Endothelial cell of umbilical vein (primary cell): ENCODE results near the gene NR6A1. TPM values are rescaled to one million over a fixed set of nuclear protein-coding genes. Genes with fewer than 3 reads are reported as not detected.

Experiments used
- BruUV-seq: library from RNA; stranded (reverse); fragments of 400-500 nt; replicated peaks from 2 replicates; lab custom pipeline; 2021; lab: Mats Ljungman, UMichigan
- CTCF ChIA-PET: fragments of 300-600, 350-600 bp; sonication (Branson Sonifier 250); formaldehyde crosslinking; loops from one replicate; lab custom pipeline; 2021; ENCODE audit warnings: antibody characterized with exemption, inconsistent platforms; lab: Charles Lee
- POLR2A ChIA-PET: fragments of 300-600, 350-600 bp; sonication (Branson Sonifier 250); formaldehyde crosslinking; loops from one replicate; lab custom pipeline; 2021; ENCODE audit warnings: antibody characterized with exemption, inconsistent platforms; lab: Charles Lee
- DNase-seq: peaks from one replicate; pipeline ENCODE4 v3.0.0-alpha.2; 2011; ENCODE audit warnings: low read depth, low spot score
- FAIRE-seq: peaks from 2 replicates; lab custom pipeline; 2011; peaks lifted over from hg19 to GRCh38; lab: Jason Lieb, UNC
- H2AFZ ChIP-seq: 2 replicates; pipeline ENCODE4 v1.6.0; 2012; ENCODE audit warnings: low read depth, low read length, control low read depth, inconsistent platforms
- H3K27ac ChIP-seq: 2 replicates; pipeline ENCODE4 v1.5.1; 2011; ENCODE audit warnings: low read depth, mild to moderate bottlenecking, control low read depth, low read length, moderate library complexity; ENCODE audit not compliant: insufficient read depth
- H3K27me3 ChIP-seq, 2 experiments: 2 replicates each; pipeline versions ENCODE4 v1.6.0 to v1.6.1; 2011; ENCODE audit warnings: low read length in 2 of 2, mixed read lengths in 1 of 2; ENCODE audit not compliant: control insufficient read depth in 2 of 2, insufficient read depth in 2 of 2
- H3K36me3 ChIP-seq, 2 experiments: 2 replicates in 1 of 2; 3 replicates in 1 of 2; pipeline ENCODE4 v1.5.1; 2011; ENCODE audit warnings: low read length in 2 of 2, mild to moderate bottlenecking in 1 of 2, moderate library complexity in 1 of 2; ENCODE audit not compliant: control insufficient read depth in 2 of 2, insufficient read depth in 2 of 2; ENCODE audit errors: extremely low read depth in 1 of 2
- H3K4me1 ChIP-seq: 3 replicates; pipeline ENCODE4 v1.5.1; 2011; ENCODE audit warnings: mild to moderate bottlenecking, low read length; ENCODE audit not compliant: control insufficient read depth, insufficient read depth; ENCODE audit errors: extremely low read depth
- H3K4me2 ChIP-seq: 2 replicates; pipeline ENCODE4 v1.6.1; 2011; ENCODE audit warnings: low read length, control low read depth, mixed read lengths; ENCODE audit not compliant: insufficient read depth
- H3K4me3 ChIP-seq, 3 experiments: fragments of 200-600 bp in 1 of 3; sonication (generic), shearing (Covaris generic) in 1 of 3; replicated peaks in 1 of 3; 2 replicates each; pipeline ENCODE4 v1.5.1; 2011 to 2016; ENCODE audit warnings: control low read depth in 3 of 3, low read length in 3 of 3, mild to moderate bottlenecking in 2 of 3, inconsistent platforms in 1 of 3, low read depth in 1 of 3, moderate library complexity in 1 of 3; ENCODE audit not compliant: insufficient read depth in 1 of 3
- H3K79me2 ChIP-seq: 2 replicates; pipeline ENCODE4 v1.6.0; 2012; ENCODE audit warnings: low read length, inconsistent platforms; ENCODE audit not compliant: control insufficient read depth, insufficient read depth
- H3K9ac ChIP-seq: replicated peaks from 2 replicates; pipeline ENCODE3; 2011; ENCODE audit warnings: low read length, control low read depth; ENCODE audit not compliant: insufficient read depth; ENCODE audit errors: extremely low read depth
- H3K9me1 ChIP-seq: replicated peaks from 3 replicates; pipeline ENCODE4 v1.6.0; 2011; ENCODE audit warnings: mild to moderate bottlenecking, low read length; ENCODE audit not compliant: control insufficient read depth, insufficient read depth; ENCODE audit errors: extremely low read depth
- H3K9me3 ChIP-seq: replicated peaks from 2 replicates; pipeline ENCODE4 v1.5.1; 2012; ENCODE audit warnings: low read length, inconsistent platforms; ENCODE audit not compliant: control insufficient read depth, insufficient read depth
- H4K20me1 ChIP-seq: replicated peaks from 2 replicates; pipeline ENCODE3; 2011; ENCODE audit warnings: mild to moderate bottlenecking, low read length; ENCODE audit not compliant: control insufficient read depth, insufficient read depth; ENCODE audit errors: extremely low read depth
- EZH2 ChIP-seq: IDR thresholded peaks from 2 replicates; pipeline ENCODE4 v1.6.1; 2012; ENCODE audit warnings: borderline replicate concordance, low read depth, mild to moderate bottlenecking, moderate library complexity, low read length, inconsistent platforms; ENCODE audit not compliant: severe bottlenecking
- FOS ChIP-seq: IDR thresholded peaks from 2 replicates; pipeline ENCODE4 v1.6.1; 2011; ENCODE audit warnings: mild to moderate bottlenecking, low read length, moderate library complexity, borderline replicate concordance; ENCODE audit not compliant: insufficient read depth
- GATA2 ChIP-seq: IDR thresholded peaks from 2 replicates; pipeline ENCODE4 v1.7.0; 2011; ENCODE audit warnings: low read depth, mild to moderate bottlenecking, moderate library complexity, mixed read lengths, low read length; ENCODE audit not compliant: insufficient read length, insufficient read depth
- JUN ChIP-seq: IDR thresholded peaks from 2 replicates; pipeline ENCODE4 v1.6.1; 2011; ENCODE audit warnings: borderline replicate concordance, low read depth; ENCODE audit not compliant: insufficient read length, insufficient read depth
- MAX ChIP-seq: IDR thresholded peaks from 2 replicates; pipeline ENCODE4 v1.6.1; 2011; ENCODE audit not compliant: insufficient read depth, insufficient read length
- MYC ChIP-seq: IDR thresholded peaks from one replicate; pipeline ENCODE4 v1.6.1; 2011; ENCODE audit warnings: mild to moderate bottlenecking, low read depth, low read length
- POLR2A ChIP-seq: IDR thresholded peaks from 2 replicates; pipeline ENCODE4 v1.6.1; 2012; ENCODE audit warnings: low read depth, mild to moderate bottlenecking, control low read depth, low read length
- POLR2AphosphoS5 ChIP-seq: IDR thresholded peaks from 2 replicates; pipeline ENCODE4 v1.6.1; 2012; ENCODE audit warnings: low read depth, mild to moderate bottlenecking, control low read depth, low read length, moderate library complexity; ENCODE audit not compliant: insufficient read depth
- dilution Hi-C: fragments of 300-500 bp; cut with MboI; formaldehyde crosslinking; loops from one replicate; pipeline ENCODE4 v1.15.0; 2019; ENCODE audit warnings: low sequenced_read_pairs; ENCODE audit not compliant: extremely low pct_ligation_motif_present
- intact Hi-C: fragments of 100-400 bp; cut with micrococcal nuclease; formaldehyde crosslinking; loops from one replicate; pipeline ENCODE4 v1.10.0; 2022
- polyA plus RNA-seq, 4 experiments: library from polyadenylated mRNA; depleted of rRNA in 3 of 4; stranded (reverse) in 3 of 4; unstranded in 1 of 4; fragments of >200 nt; gene quantifications; 2 replicates each; pipeline versions ENCODE4 v1.2.1 to v1.2.3, GENCODE V29; 2011 to 2012; ENCODE audit warnings: missing spikeins in 1 of 4
- total RNA-seq: library from RNA; stranded (reverse); gene quantifications from 2 replicates; pipeline ENCODE4 v1.2.3, GENCODE V29; 2021
- TF ChIP-seq, protein P1 (sequence below), 2 donors: IDR thresholded peaks; 1 replicate in 1 of 2; 2 replicates in 1 of 2; pipeline ENCODE4 v1.5.1; 2011; ENCODE audit warnings: low read length in 2 of 2, mild to moderate bottlenecking in 2 of 2, moderate library complexity in 2 of 2, control low read depth in 1 of 2, inconsistent platforms in 1 of 2, low read depth in 1 of 2; ENCODE audit not compliant: insufficient read depth in 1 of 2; ENCODE audit errors: extremely low read depth in 1 of 2

NR6A1 gene
- total and polyA plus RNA-seq, 2 donors (not counting 3 experiments of a cell fraction or from before 2014, with no cell fraction given), result 0.17 to 1.2 TPM

GRCh38 chr9:124629600-124629999 is 141.5 kb downstream of the NR6A1 start:
- ChIA-PET POLR2A (no interaction called here), CTCF (interaction anchor here (0.6 to 1.8 kb wide), 5 partner anchors 13 to 483 kb away, joined by 3 to 9 read pairs (median 3); no protein-coding TSS in a partner anchor)
- Histone ChIP-seq H3K27me3 (no peaks in the 10 kb centered on the region), H3K9ac (no peak overlapping the region), H3K27ac (no peak overlapping the region), H3K9me3 (no peaks in the 10 kb centered on the region), H2AFZ (no peak overlapping the region), H3K79me2 (no peaks in the 10 kb centered on the region), H3K4me1 (no peaks in the 10 kb centered on the region), H3K9me1 (no peaks in the 10 kb centered on the region), H3K36me3 (no peaks in the 10 kb centered on the region), H4K20me1 (no peaks in the 10 kb centered on the region), H3K4me2 (no peak overlapping the region), H3K4me3 (no peak overlapping the region)
- FAIRE-seq, result no peak
- TF ChIP-seq EZH2 (no peak), JUN (no peak), MYC (no peak), GATA2 (no peak), MAX (no peak), POLR2AphosphoS5 (no peak), POLR2A (no peak), FOS (no peak)
- TF ChIP-seq, protein P1, sequence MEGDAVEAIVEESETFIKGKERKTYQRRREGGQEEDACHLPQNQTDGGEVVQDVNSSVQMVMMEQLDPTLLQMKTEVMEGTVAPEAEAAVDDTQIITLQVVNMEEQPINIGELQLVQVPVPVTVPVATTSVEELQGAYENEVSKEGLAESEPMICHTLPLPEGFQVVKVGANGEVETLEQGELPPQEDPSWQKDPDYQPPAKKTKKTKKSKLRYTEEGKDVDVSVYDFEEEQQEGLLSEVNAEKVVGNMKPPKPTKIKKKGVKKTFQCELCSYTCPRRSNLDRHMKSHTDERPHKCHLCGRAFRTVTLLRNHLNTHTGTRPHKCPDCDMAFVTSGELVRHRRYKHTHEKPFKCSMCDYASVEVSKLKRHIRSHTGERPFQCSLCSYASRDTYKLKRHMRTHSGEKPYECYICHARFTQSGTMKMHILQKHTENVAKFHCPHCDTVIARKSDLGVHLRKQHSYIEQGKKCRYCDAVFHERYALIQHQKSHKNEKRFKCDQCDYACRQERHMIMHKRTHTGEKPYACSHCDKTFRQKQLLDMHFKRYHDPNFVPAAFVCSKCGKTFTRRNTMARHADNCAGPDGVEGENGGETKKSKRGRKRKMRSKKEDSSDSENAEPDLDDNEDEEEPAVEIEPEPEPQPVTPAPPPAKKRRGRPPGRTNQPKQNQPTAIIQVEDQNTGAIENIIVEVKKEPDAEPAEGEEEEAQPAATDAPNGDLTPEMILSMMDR (IDR thresholded peaks at IDR 0.05; ENCODE audit: extremely low read depth in 1 of 2, insufficient read depth in 1 of 2, low read depth in 1 of 2, low read length in 2 of 2), result no peak
- no TSS peak for BruUV-seq
- dilution Hi-C loops, result no loop called here
- intact Hi-C loops, result no loop called here
- DNase-seq, result no peak
